ENCODE results near the gene CAPRIN1.

DNA sequence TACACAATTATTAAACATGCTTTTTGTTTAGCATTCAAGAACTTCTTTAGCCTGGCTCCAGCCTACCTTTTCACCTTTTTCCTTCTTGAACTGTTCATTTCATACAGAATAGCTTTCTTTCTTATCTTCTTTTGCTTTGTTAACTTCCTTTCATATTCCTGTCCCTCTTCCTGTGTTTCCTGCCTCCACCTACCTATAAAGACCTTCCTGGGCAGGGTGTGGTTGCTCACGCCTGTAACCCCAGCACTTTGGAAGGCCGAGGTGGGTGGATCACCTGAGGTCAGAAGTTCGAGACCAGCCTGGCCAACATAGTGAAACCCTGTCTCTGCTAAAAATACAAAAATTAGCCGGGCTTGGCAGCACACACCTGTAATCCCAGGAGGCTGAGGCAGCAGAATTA lies 22.9 kb downstream of the CAPRIN1 start:
- TF ChIP-seq, protein P1, sequence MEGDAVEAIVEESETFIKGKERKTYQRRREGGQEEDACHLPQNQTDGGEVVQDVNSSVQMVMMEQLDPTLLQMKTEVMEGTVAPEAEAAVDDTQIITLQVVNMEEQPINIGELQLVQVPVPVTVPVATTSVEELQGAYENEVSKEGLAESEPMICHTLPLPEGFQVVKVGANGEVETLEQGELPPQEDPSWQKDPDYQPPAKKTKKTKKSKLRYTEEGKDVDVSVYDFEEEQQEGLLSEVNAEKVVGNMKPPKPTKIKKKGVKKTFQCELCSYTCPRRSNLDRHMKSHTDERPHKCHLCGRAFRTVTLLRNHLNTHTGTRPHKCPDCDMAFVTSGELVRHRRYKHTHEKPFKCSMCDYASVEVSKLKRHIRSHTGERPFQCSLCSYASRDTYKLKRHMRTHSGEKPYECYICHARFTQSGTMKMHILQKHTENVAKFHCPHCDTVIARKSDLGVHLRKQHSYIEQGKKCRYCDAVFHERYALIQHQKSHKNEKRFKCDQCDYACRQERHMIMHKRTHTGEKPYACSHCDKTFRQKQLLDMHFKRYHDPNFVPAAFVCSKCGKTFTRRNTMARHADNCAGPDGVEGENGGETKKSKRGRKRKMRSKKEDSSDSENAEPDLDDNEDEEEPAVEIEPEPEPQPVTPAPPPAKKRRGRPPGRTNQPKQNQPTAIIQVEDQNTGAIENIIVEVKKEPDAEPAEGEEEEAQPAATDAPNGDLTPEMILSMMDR (IDR thresholded peaks at IDR 0.05): no peak
- TF ChIP-seq MYC (IDR thresholded peaks at IDR 0.05; ENCODE audit: borderline replicate concordance, low read length): no peak
